GM23338 (cell line): ENCODE data around the gene PARP1. TPM values are rescaled to one million over a fixed set of nuclear protein-coding genes. Genes with fewer than 3 reads are reported as not detected.

Source experiments
- ATAC-seq: fragments of 200-7000 bp; cut with Tn5 transposase; 3 replicates; pipeline ENCODE4 v1.9.1; 2020
- DNase-seq: peaks from one replicate; pipeline ENCODE4 v3.0.0-alpha.2; 2015; ENCODE audit warnings: low spot score
- H2AFZ ChIP-seq: fragments of 200-600 bp; sonication (generic); 2 replicates; pipeline ENCODE4 v1.8.0; 2016; ENCODE audit warnings: antibody characterized with exemption, mild to moderate bottlenecking, moderate library complexity
- H3F3A ChIP-seq: fragments of 200-600 bp; sonication (generic); replicated peaks from 2 replicates; pipeline ENCODE4 v1.8.0; 2017; ENCODE audit warnings: antibody characterized with exemption, mixed run types, low read depth
- H3K27ac ChIP-seq: fragments of 200-600 bp; sonication (generic); 2 replicates; pipeline ENCODE4 v1.6.1; 2016; ENCODE audit warnings: low read depth
- H3K27me3 ChIP-seq: fragments of 200-600 bp; sonication (generic); 2 replicates; pipeline ENCODE4 v1.8.0; 2016; ENCODE audit warnings: mild to moderate bottlenecking, mixed run types, moderate library complexity; ENCODE audit not compliant: insufficient read depth
- H3K36me3 ChIP-seq: fragments of 200-600 bp; sonication (generic); 2 replicates; pipeline ENCODE4 v1.8.0; 2016; ENCODE audit warnings: mild to moderate bottlenecking; ENCODE audit not compliant: insufficient read depth
- H3K4me1 ChIP-seq: fragments of 200-600 bp; sonication (generic); 2 replicates; pipeline ENCODE4 v1.8.0; 2016; ENCODE audit warnings: mild to moderate bottlenecking, moderate library complexity; ENCODE audit not compliant: insufficient read depth
- H3K4me2 ChIP-seq: fragments of 200-600 bp; sonication (generic); 2 replicates; pipeline ENCODE4 v1.7.1; 2017; ENCODE audit warnings: mixed run types
- H3K4me3 ChIP-seq: fragments of 200-600 bp; sonication (generic); 2 replicates; pipeline ENCODE4 v1.6.1; 2016; ENCODE audit warnings: mixed run types
- H3K79me2 ChIP-seq: fragments of 200-600 bp; sonication (generic); replicated peaks from 2 replicates; pipeline ENCODE4 v1.8.0; 2017; ENCODE audit warnings: mild to moderate bottlenecking; ENCODE audit not compliant: insufficient read depth
- H3K9me2 ChIP-seq: fragments of 200-600 bp; sonication (generic); 2 replicates; pipeline ENCODE4 v1.8.0; 2017; ENCODE audit not compliant: insufficient read depth
- H4K20me1 ChIP-seq: fragments of 200-600 bp; sonication (generic); replicated peaks from 2 replicates; pipeline ENCODE4 v1.8.0; 2017; ENCODE audit warnings: mild to moderate bottlenecking; ENCODE audit not compliant: insufficient read depth
- H3K27ac Mint-ChIP-seq: 2 replicates; pipeline ENCODE4 v1.8.0; 2020; ENCODE audit warnings: inconsistent platforms, mild to moderate bottlenecking, moderate library complexity, mixed read lengths
- H3K27me3 Mint-ChIP-seq: 3 replicates; pipeline ENCODE4 v1.8.0; 2022; ENCODE audit warnings: low read depth, mild to moderate bottlenecking, moderate library complexity, mixed read lengths, inconsistent platforms; ENCODE audit not compliant: insufficient read depth, poor library complexity
- H3K36me3 Mint-ChIP-seq: 3 replicates; pipeline ENCODE4 v1.8.0; 2021; ENCODE audit warnings: low read depth, mild to moderate bottlenecking, inconsistent platforms, moderate library complexity, mixed read lengths
- H3K4me1 Mint-ChIP-seq: 3 replicates; pipeline ENCODE4 v1.8.0; 2020; ENCODE audit warnings: mild to moderate bottlenecking, inconsistent platforms, mixed read lengths
- H3K4me3 Mint-ChIP-seq: 3 replicates; pipeline ENCODE4 v1.8.0; 2021; ENCODE audit warnings: moderate library complexity, mild to moderate bottlenecking, inconsistent platforms, mixed read lengths
- H3K9me3 Mint-ChIP-seq: 3 replicates; pipeline ENCODE4 v1.8.0; 2020; ENCODE audit warnings: moderate library complexity, mild to moderate bottlenecking, inconsistent platforms, mixed read lengths
- CREB1 ChIP-seq: fragments of 250-450 bp; sonication (Bioruptor Pico); IDR thresholded peaks from 2 replicates; pipeline ENCODE4 v1.5.0; 2020; ENCODE audit warnings: low read depth, mild to moderate bottlenecking, moderate library complexity
- CTCF ChIP-seq, 2 experiments: fragments of 200-600 bp in 1 of 2; sonication (generic) in 1 of 2; conservative IDR thresholded peaks; 2 replicates each; pipeline versions ENCODE4 v1.5.1 to v1.6.1; 2016 to 2017; ENCODE audit warnings: antibody characterized with exemption in 2 of 2, low read depth in 2 of 2, mild to moderate bottlenecking in 2 of 2, moderate library complexity in 1 of 2
- EZH2phosphoT487 ChIP-seq: fragments of 200-600 bp; sonication (generic); IDR thresholded peaks from one replicate; pipeline ENCODE4 v1.8.1; 2018; ENCODE audit warnings: antibody characterized with exemption; ENCODE audit not compliant: unreplicated experiment
- JUNB ChIP-seq: IDR thresholded peaks from one replicate; pipeline ENCODE4 v1.6.1; 2016; ENCODE audit warnings: antibody characterized with exemption; ENCODE audit not compliant: unreplicated experiment
- POLR2AphosphoS5 ChIP-seq: IDR thresholded peaks from 2 replicates; pipeline ENCODE4 v1.6.1; 2016; ENCODE audit warnings: antibody characterized with exemption, low read depth
- STAT1 ChIP-seq: IDR thresholded peaks from one replicate; pipeline ENCODE4 v1.6.1; 2016; ENCODE audit warnings: antibody characterized with exemption; ENCODE audit not compliant: unreplicated experiment
- ZNF331 ChIP-seq: fragments of 250-450 bp; sonication (Bioruptor Pico); IDR thresholded peaks from 2 replicates; pipeline ENCODE4 v1.5.0; 2020; ENCODE audit warnings: low read depth, mild to moderate bottlenecking, moderate library complexity
- ZNF462 ChIP-seq: fragments of 250-450 bp; sonication (Bioruptor Pico); IDR thresholded peaks from 2 replicates; pipeline ENCODE4 v1.5.0; 2020; ENCODE audit warnings: mild to moderate bottlenecking, moderate library complexity
- polyA plus RNA-seq: library from polyadenylated mRNA; unstranded; fragments of >200 nt; fragmentation: Nextera tagmentation; extraction: Ambion mirVana; gene quantifications from 2 replicates; pipeline ENCODE4 v1.2.1, GENCODE V29; 2016
- total RNA-seq: library from RNA; depleted of rRNA; stranded (reverse); fragments of >200 nt; shearing (Covaris generic); gene quantifications from 2 replicates; pipeline ENCODE4 v1.2.3, GENCODE V29; 2014
- TF ChIP-seq, protein P1 (sequence below): IDR thresholded peaks from one replicate; pipeline ENCODE4 v1.6.1; 2018; ENCODE audit warnings: antibody characterized with exemption; ENCODE audit not compliant: unreplicated experiment

PARP1 gene
- total and polyA plus RNA-seq, 2 experiments from 2014 or later, result 877 to 1,082 TPM

DNA sequence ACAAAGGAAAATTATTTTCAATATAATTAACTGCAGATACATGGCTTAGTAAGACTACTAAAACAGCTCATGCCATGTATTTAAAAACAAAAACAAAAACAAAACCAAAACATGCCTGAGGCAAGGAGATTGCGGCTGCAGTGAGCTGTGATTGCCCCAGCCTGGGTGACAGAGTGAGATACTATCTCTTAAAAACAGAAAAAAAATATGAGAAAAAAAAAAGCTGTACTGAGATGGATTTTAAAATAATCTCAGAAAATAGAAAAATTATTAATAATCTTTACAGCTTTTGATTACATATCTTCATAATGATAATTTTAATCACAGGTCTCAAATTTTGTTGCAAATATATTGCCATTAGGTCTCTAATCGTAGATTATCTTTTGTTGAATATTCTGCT lies 74.9 kb downstream of the PARP1 start (continued):
- TF ChIP-seq, protein P1, sequence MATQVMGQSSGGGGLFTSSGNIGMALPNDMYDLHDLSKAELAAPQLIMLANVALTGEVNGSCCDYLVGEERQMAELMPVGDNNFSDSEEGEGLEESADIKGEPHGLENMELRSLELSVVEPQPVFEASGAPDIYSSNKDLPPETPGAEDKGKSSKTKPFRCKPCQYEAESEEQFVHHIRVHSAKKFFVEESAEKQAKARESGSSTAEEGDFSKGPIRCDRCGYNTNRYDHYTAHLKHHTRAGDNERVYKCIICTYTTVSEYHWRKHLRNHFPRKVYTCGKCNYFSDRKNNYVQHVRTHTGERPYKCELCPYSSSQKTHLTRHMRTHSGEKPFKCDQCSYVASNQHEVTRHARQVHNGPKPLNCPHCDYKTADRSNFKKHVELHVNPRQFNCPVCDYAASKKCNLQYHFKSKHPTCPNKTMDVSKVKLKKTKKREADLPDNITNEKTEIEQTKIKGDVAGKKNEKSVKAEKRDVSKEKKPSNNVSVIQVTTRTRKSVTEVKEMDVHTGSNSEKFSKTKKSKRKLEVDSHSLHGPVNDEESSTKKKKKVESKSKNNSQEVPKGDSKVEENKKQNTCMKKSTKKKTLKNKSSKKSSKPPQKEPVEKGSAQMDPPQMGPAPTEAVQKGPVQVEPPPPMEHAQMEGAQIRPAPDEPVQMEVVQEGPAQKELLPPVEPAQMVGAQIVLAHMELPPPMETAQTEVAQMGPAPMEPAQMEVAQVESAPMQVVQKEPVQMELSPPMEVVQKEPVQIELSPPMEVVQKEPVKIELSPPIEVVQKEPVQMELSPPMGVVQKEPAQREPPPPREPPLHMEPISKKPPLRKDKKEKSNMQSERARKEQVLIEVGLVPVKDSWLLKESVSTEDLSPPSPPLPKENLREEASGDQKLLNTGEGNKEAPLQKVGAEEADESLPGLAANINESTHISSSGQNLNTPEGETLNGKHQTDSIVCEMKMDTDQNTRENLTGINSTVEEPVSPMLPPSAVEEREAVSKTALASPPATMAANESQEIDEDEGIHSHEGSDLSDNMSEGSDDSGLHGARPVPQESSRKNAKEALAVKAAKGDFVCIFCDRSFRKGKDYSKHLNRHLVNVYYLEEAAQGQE, result no peak
- no peak for TF ChIP-seq ZNF462 (CRISPR knock-in tag)
- TF ChIP-seq CREB1 (CRISPR knock-in tag), result no peak

DNA sequence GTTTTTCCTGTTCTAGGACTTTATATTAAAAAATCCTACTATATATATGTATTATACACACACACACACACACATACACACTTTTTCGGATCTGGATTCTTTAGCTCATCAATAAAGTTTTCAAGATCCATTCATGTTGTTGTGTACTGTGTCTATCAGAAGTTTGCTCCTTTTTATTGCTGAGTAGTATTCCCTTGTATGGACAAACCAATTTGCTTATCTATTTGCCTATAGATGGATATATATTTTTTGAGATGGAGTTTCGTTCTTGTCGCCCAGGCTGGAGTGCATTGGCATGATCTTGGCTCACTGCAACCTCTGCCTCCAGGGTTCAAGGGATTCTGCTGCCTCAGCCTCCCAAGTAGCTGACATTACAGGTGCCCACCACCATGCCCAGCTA lies 78.7 kb downstream of the PARP1 start:
- H3K4me1 Mint-ChIP-seq, result peaks cover 4% of the 10 kb centered on the region; the same call in 2 of the 3 replicates
- H3K4me1 ChIP-seq, result no peaks in the 10 kb centered on the region
- H2AFZ ChIP-seq, result no peak overlapping the region
- no peak overlapping the region for H3K4me3 Mint-ChIP-seq
- H3K27ac Mint-ChIP-seq, result no peak overlapping the region
- no peaks in the 10 kb centered on the region for H3K79me2 ChIP-seq
- no peak for TF ChIP-seq STAT1
- TF ChIP-seq CTCF (conservative IDR thresholded peaks at IDR 0.05; ENCODE audit: low read depth in 2 of 2), result no peak
- no peak for TF ChIP-seq CREB1 (CRISPR knock-in tag)
- no peak for TF ChIP-seq POLR2AphosphoS5
- no peak for TF ChIP-seq JUNB
- no peak for TF ChIP-seq EZH2phosphoT487
- no peak for TF ChIP-seq ZNF331 (CRISPR knock-in tag)
- H3K36me3 Mint-ChIP-seq, result no peaks in the 10 kb centered on the region
- H3K36me3 ChIP-seq, result no peaks in the 10 kb centered on the region
- H3K4me2 ChIP-seq, result no peak overlapping the region
- H4K20me1 ChIP-seq, result no peaks in the 10 kb centered on the region
- ATAC-seq, result no peak
- H3K4me3 ChIP-seq, result no peak overlapping the region
- no peak for DNase-seq
- no peaks in the 10 kb centered on the region for H3K9me2 ChIP-seq
- no peak overlapping the region for H3K27ac ChIP-seq
- H3K27me3 Mint-ChIP-seq, result peaks cover 7% of the 10 kb centered on the region
- H3K9me3 Mint-ChIP-seq, result no peaks in the 10 kb centered on the region
- H3K27me3 ChIP-seq, result no peaks in the 10 kb centered on the region
- H3F3A ChIP-seq, result no peaks in the 10 kb centered on the region
